GM18517 (cell line): ENCODE measurements around the gene PHF13.

Source experiments
- ATAC-seq: cut with Tn5 transposase; IDR thresholded peaks from one replicate; pipeline ENCODE4 v1.9.1; 2021; ENCODE audit warnings: mild to moderate bottlenecking, moderate library complexity; ENCODE audit not compliant: unreplicated experiment

PHF13 gene

GRCh38 chr1:6601049-6601922 lies 12.2 kb upstream of the PHF13 start:
- peak; percentile 36 for ATAC-seq

GRCh38 chr1:6601923-6602668 lies 11.4 kb upstream of the PHF13 start:
- peak; percentile 41 for ATAC-seq

- ATAC-seq = peak; percentile 40
Measured at GRCh38 chr1:6602669-6603237, 10.8 kb upstream of the PHF13 start, which contains the start of gene KLHL21. Gene KLHL21, minus strand, starts transcription at chr1:6602869. Its CDS starts 52 bp downstream, at chr1:6602817.

- peak; percentile 37 for ATAC-seq
Measured at GRCh38 chr1:6603238-6603914, 10.2 kb upstream of the PHF13 start.

- ATAC-seq = no peak
Measured at GRCh38 chr1:6603915-6604558, 9.5 kb upstream of the PHF13 start.

- ATAC-seq = peak; percentile 3
Measured at GRCh38 chr1:6612641-6613360, 730 bp upstream of the PHF13 start.

GRCh38 chr1:6614019-6614928 lies 743 bp downstream of the PHF13 start:
- no peak for ATAC-seq

- ATAC-seq = no peak
Measured at GRCh38 chr1:6614929-6615785, 1.6 kb downstream of the PHF13 start.

- ATAC-seq = no peak
Measured at GRCh38 chr1:6619045-6619444, 5.5 kb downstream of the PHF13 start.

- no peak for ATAC-seq
Measured at GRCh38 chr1:6621429-6622391, 8.2 kb downstream of the PHF13 start.

- ATAC-seq = no peak
Measured at GRCh38 chr1:6622396-6623152, 9.0 kb downstream of the PHF13 start.

GRCh38 chr1:6623269-6623965 lies 9.9 kb downstream of the PHF13 start:
- ATAC-seq = no peak

- peak; percentile 69 for ATAC-seq
Measured at GRCh38 chr1:6624710-6625583, 11.4 kb downstream of the PHF13 start, which contains the start of gene THAP3. Gene THAP3, plus strand, starts transcription at chr1:6624868. Its CDS starts 351 bp downstream, at chr1:6625219.

GRCh38 chr1:6625584-6626149 lies 12.1 kb downstream of the PHF13 start:
- ATAC-seq = peak; percentile 26
